ENCODE results near the gene RRAGD. TPM values are rescaled to one million over a fixed set of nuclear protein-coding genes. Genes with fewer than 3 reads are reported as not detected.

RRAGD gene
- total RNA-seq, 4 donors from 2014 or later: 53.6 to 173 (median 106) TPM

- in situ Hi-C loops (cut with MboI; ENCODE audit: low sequenced_read_pairs in 4 of 4) (loop anchor here in 3 of 4 donors (25.0 kb wide), 2 partner anchors 270 to 370 kb away; partner anchors contain the start of gene PNRC1 (in 1 of the 3)), intact Hi-C loops (cut with DNase I; ENCODE audit: low total_unique reads) (loop anchor here (10.0 kb wide), 1 partner anchor 213 kb away; the partner anchor contains the start of gene PM20D2)
- H3K4me3 ChIP-seq: peak overlapping the region in 2 of 4 donors; percentile 3 to 10
Observed at GRCh38 chr6:89357390-89357789, 54.7 kb downstream of the RRAGD start.

GRCh38 chr6:89356642-89357170 is 55.4 kb downstream of the RRAGD start:
- intact Hi-C loops (cut with DNase I; ENCODE audit: low total_unique reads): loop anchor here (10.0 kb wide), 1 partner anchor 212 kb away; the partner anchor contains the start of gene PM20D2
- H3K27ac ChIP-seq: peak overlapping the region in 2 of 4 donors; percentile 17 to 44

More at GRCh38 chr6:89357390-89357789, 54.7 kb downstream of the RRAGD start:
- H3K4me1 ChIP-seq: peaks cover 0 to 4% of the 10 kb centered on the region in 2 donors
- peak overlapping the region in 2 of 4 donors; percentile 17 to 44 for H3K27ac ChIP-seq
- DNase-seq (no peak), ATAC-seq (no peak)
- H3K36me3 ChIP-seq: no peaks in the 10 kb centered on the region
- TF ChIP-seq, protein P1, sequence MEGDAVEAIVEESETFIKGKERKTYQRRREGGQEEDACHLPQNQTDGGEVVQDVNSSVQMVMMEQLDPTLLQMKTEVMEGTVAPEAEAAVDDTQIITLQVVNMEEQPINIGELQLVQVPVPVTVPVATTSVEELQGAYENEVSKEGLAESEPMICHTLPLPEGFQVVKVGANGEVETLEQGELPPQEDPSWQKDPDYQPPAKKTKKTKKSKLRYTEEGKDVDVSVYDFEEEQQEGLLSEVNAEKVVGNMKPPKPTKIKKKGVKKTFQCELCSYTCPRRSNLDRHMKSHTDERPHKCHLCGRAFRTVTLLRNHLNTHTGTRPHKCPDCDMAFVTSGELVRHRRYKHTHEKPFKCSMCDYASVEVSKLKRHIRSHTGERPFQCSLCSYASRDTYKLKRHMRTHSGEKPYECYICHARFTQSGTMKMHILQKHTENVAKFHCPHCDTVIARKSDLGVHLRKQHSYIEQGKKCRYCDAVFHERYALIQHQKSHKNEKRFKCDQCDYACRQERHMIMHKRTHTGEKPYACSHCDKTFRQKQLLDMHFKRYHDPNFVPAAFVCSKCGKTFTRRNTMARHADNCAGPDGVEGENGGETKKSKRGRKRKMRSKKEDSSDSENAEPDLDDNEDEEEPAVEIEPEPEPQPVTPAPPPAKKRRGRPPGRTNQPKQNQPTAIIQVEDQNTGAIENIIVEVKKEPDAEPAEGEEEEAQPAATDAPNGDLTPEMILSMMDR (IDR thresholded peaks at IDR 0.05 in 4 of 5, conservative IDR thresholded peaks at IDR 0.05 in 1 of 5): no peak
- no peak for TF ChIP-seq POLR2A (IDR thresholded peaks at IDR 0.05)
- H3K27me3 ChIP-seq: no peaks in the 10 kb centered on the region
- H3K9me3 ChIP-seq: no peaks in the 10 kb centered on the region

GRCh38 chr6:89355511-89356194 is 56.4 kb downstream of the RRAGD start:
- in situ Hi-C loops (cut with MboI; ENCODE audit: low sequenced_read_pairs in 4 of 4): loop anchor here in 3 of 4 donors (25.0 kb wide), 2 partner anchors 268 to 368 kb away; partner anchors contain the start of gene PNRC1 (in 1 of the 3)
- intact Hi-C loops (cut with DNase I; ENCODE audit: low total_unique reads): loop anchor here (10.0 kb wide), 1 partner anchor 211 kb away; the partner anchor contains the start of gene PM20D2
- no peaks in the 10 kb centered on the region for H3K27me3 ChIP-seq
- TF ChIP-seq, protein P1 (IDR thresholded peaks at IDR 0.05 in 4 of 5, conservative IDR thresholded peaks at IDR 0.05 in 1 of 5): no peak
- TF ChIP-seq POLR2A (IDR thresholded peaks at IDR 0.05): no peak
- ATAC-seq (no peak), DNase-seq (no peak)
- no peaks in the 10 kb centered on the region for H3K9me3 ChIP-seq
- H3K36me3 ChIP-seq: no peaks in the 10 kb centered on the region
- H3K4me1 ChIP-seq: peaks cover 12 to 13% of the 10 kb centered on the region in 2 donors
- H3K4me3 ChIP-seq: no peak overlapping the region
- H3K27ac ChIP-seq: no peak overlapping the region

More at GRCh38 chr6:89356642-89357170, 55.4 kb downstream of the RRAGD start:
- Histone ChIP-seq H3K27me3 (no peaks in the 10 kb centered on the region), H3K4me3 (no peak overlapping the region), H3K9me3 (no peaks in the 10 kb centered on the region), H3K36me3 (no peaks in the 10 kb centered on the region), H3K4me1 (peaks cover 3 to 4% of the 10 kb centered on the region in 2 donors)
- ATAC-seq (no peak), DNase-seq (no peak)
- in situ Hi-C loops (cut with MboI; ENCODE audit: low sequenced_read_pairs in 4 of 4): loop anchor here in 3 of 4 donors (25.0 kb wide), 2 partner anchors 269 to 369 kb away; partner anchors contain the start of gene PNRC1 (in 1 of the 3)
- TF ChIP-seq, protein P1 (IDR thresholded peaks at IDR 0.05 in 4 of 5, conservative IDR thresholded peaks at IDR 0.05 in 1 of 5): no peak
- TF ChIP-seq POLR2A (IDR thresholded peaks at IDR 0.05): no peak

- DNase-seq (no peak), ATAC-seq (no peak)
- intact Hi-C loops (cut with DNase I; ENCODE audit: low total_unique reads): loop anchor here (2.0 to 10.0 kb wide), 3 partner anchors 55 to 317 kb away; partner anchors contain the start of gene PM20D2
- Histone ChIP-seq H3K9me3 (no peaks in the 10 kb centered on the region), H3K4me1 (peaks cover 25 to 31% of the 10 kb centered on the region in 2 donors), H3K27me3 (no peaks in the 10 kb centered on the region), H3K27ac (peak overlapping the region; percentile 92 to 100 (median 96)), H3K36me3 (no peaks in the 10 kb centered on the region), H3K4me3 (no peak overlapping the region)
- in situ Hi-C loops (cut with MboI; ENCODE audit: low sequenced_read_pairs in 4 of 4): loop anchor here in 3 of 4 donors (25.0 kb wide), 2 partner anchors 267 to 367 kb away; partner anchors contain the start of gene PNRC1 (in 1 of the 3)
- TF ChIP-seq, protein P1 (IDR thresholded peaks at IDR 0.05 in 4 of 5, conservative IDR thresholded peaks at IDR 0.05 in 1 of 5): no peak
- TF ChIP-seq POLR2A (IDR thresholded peaks at IDR 0.05): no peak
Observed at GRCh38 chr6:89353702-89354392, 58.2 kb downstream of the RRAGD start.
